Astrocyte (in vitro differentiated cells and primary cell): Measurements from ENCODE around the gene SPTBN5. TPM values are rescaled to one million over a fixed set of nuclear protein-coding genes. Genes with fewer than 3 reads are reported as not detected.

ENCODE experiments used
- DNase-seq: peaks from one replicate; pipeline ENCODE4 v3.0.0-alpha.2; 2010; ENCODE audit warnings: low read depth
- FAIRE-seq: peaks from 2 replicates; lab custom pipeline; 2011; peaks lifted over from hg19 to GRCh38; lab: Jason Lieb, UNC
- H2AFZ ChIP-seq: 2 replicates; pipeline ENCODE4 v1.6.0; 2012; ENCODE audit warnings: low read depth, low read length, inconsistent platforms
- H3K27ac ChIP-seq: 2 replicates; pipeline ENCODE4 v1.5.1; 2011; ENCODE audit warnings: low read depth, low read length, inconsistent platforms
- H3K27me3 ChIP-seq: 2 replicates; pipeline ENCODE4 v1.6.0; 2011; ENCODE audit warnings: low read length, inconsistent platforms; ENCODE audit not compliant: insufficient read depth
- H3K36me3 ChIP-seq: 2 replicates; pipeline ENCODE4 v1.5.1; 2011; ENCODE audit warnings: low read length, inconsistent platforms; ENCODE audit not compliant: insufficient read depth
- H3K4me1 ChIP-seq: 2 replicates; pipeline ENCODE4 v1.5.1; 2011; ENCODE audit warnings: low read length, inconsistent platforms; ENCODE audit not compliant: insufficient read depth
- H3K4me2 ChIP-seq: 2 replicates; pipeline ENCODE4 v1.6.0; 2012; ENCODE audit warnings: low read length, inconsistent platforms
- H3K4me3 ChIP-seq: 2 replicates; pipeline ENCODE4 v1.5.1; 2011; ENCODE audit warnings: low read depth, mild to moderate bottlenecking, low read length, inconsistent platforms; ENCODE audit not compliant: insufficient read depth
- H3K79me2 ChIP-seq: 2 replicates; pipeline ENCODE4 v1.6.0; 2012; ENCODE audit warnings: mild to moderate bottlenecking, low read length, inconsistent platforms; ENCODE audit not compliant: insufficient read depth
- H3K9ac ChIP-seq: 2 replicates; pipeline ENCODE4 v1.6.0; 2012; ENCODE audit warnings: mild to moderate bottlenecking, low read length, inconsistent platforms
- H3K9me3 ChIP-seq: 2 replicates; pipeline ENCODE4 v1.5.1; 2012; ENCODE audit warnings: low read depth, mild to moderate bottlenecking, low read length, inconsistent platforms; ENCODE audit not compliant: insufficient read depth
- H4K20me1 ChIP-seq: 2 replicates; pipeline ENCODE4 v1.6.0; 2012; ENCODE audit warnings: low read length, inconsistent platforms; ENCODE audit not compliant: insufficient read depth
- H3K27ac Mint-ChIP-seq: one replicate; pipeline ENCODE4 v1.8.0; 2021; ENCODE audit warnings: mild to moderate bottlenecking, mixed read lengths; ENCODE audit not compliant: unreplicated experiment
- H3K27me3 Mint-ChIP-seq: one replicate; pipeline ENCODE4 v1.8.0; 2021; ENCODE audit warnings: low read depth, mixed read lengths; ENCODE audit not compliant: unreplicated experiment
- H3K36me3 Mint-ChIP-seq: one replicate; pipeline ENCODE4 v1.8.0; 2021; ENCODE audit warnings: low read depth, mixed read lengths; ENCODE audit not compliant: unreplicated experiment
- H3K4me1 Mint-ChIP-seq: one replicate; pipeline ENCODE4 v1.8.0; 2021; ENCODE audit warnings: low read depth, mixed read lengths; ENCODE audit not compliant: unreplicated experiment
- H3K4me3 Mint-ChIP-seq: one replicate; pipeline ENCODE4 v1.8.0; 2021; ENCODE audit warnings: mild to moderate bottlenecking, moderate library complexity, mixed read lengths; ENCODE audit not compliant: unreplicated experiment
- H3K9me3 Mint-ChIP-seq: one replicate; pipeline ENCODE4 v1.8.0; 2021; ENCODE audit warnings: mild to moderate bottlenecking, mixed read lengths; ENCODE audit not compliant: unreplicated experiment
- CTCF ChIP-seq: IDR thresholded peaks from 2 replicates; pipeline ENCODE4 v1.5.1; 2011; ENCODE audit warnings: low read depth, mild to moderate bottlenecking, inconsistent platforms, low read length, moderate library complexity; ENCODE audit not compliant: insufficient read depth
- EZH2 ChIP-seq: IDR thresholded peaks from 2 replicates; pipeline ENCODE4 v1.6.1; 2012; ENCODE audit warnings: mild to moderate bottlenecking, low read length, inconsistent platforms; ENCODE audit not compliant: insufficient read depth
- total RNA-seq: library from RNA; stranded (reverse); gene quantifications from 2 replicates; pipeline ENCODE4 v1.2.1, GENCODE V29; 2021

SPTBN5 gene
- total RNA-seq, 1 donor from 2014 or later, result 5.3 TPM

GRCh38 chr15:41879321-41879845, 14.5 kb downstream of the SPTBN5 start:
- Mint-ChIP-seq H3K27ac (no peak overlapping the region), H3K27me3 (peaks cover 62% of the 10 kb centered on the region), H3K9me3 (peaks cover 2% of the 10 kb centered on the region), H3K36me3 (peaks cover 27% of the 10 kb centered on the region), H3K4me3 (no peak overlapping the region), H3K4me1 (peaks cover 3% of the 10 kb centered on the region)
- Histone ChIP-seq H3K9me3 (no peaks in the 10 kb centered on the region), H3K27ac (no peak overlapping the region), H4K20me1 (peaks cover 16% of the 10 kb centered on the region), H3K4me3 (no peak overlapping the region), H3K79me2 (no peaks in the 10 kb centered on the region), H3K36me3 (no peaks in the 10 kb centered on the region), H3K27me3 (peaks cover 14% of the 10 kb centered on the region), H3K9ac (no peak overlapping the region), H3K4me1 (peaks cover 5% of the 10 kb centered on the region), H3K4me2 (no peak overlapping the region), H2AFZ (no peak overlapping the region)
- no peak for FAIRE-seq
- DNase-seq, result no peak
- no peak for TF ChIP-seq EZH2
- no peak for TF ChIP-seq CTCF

GRCh38 chr15:41878355-41878699, 15.5 kb downstream of the SPTBN5 start:
- peaks cover 64% of the 10 kb centered on the region for H3K27me3 Mint-ChIP-seq
- no peak for FAIRE-seq

More at GRCh38 chr15:41878355-41878699, 15.5 kb downstream of the SPTBN5 start:
- Histone ChIP-seq H4K20me1 (peaks cover 15% of the 10 kb centered on the region), H3K36me3 (no peaks in the 10 kb centered on the region), H3K4me2 (no peak overlapping the region), H3K9ac (no peak overlapping the region), H2AFZ (no peak overlapping the region), H3K79me2 (no peaks in the 10 kb centered on the region), H3K27me3 (peaks cover 14% of the 10 kb centered on the region), H3K4me3 (no peak overlapping the region), H3K27ac (no peak overlapping the region), H3K4me1 (peaks cover 5% of the 10 kb centered on the region), H3K9me3 (no peaks in the 10 kb centered on the region)
- Mint-ChIP-seq H3K36me3 (peaks cover 26% of the 10 kb centered on the region), H3K27ac (no peak overlapping the region), H3K4me3 (no peak overlapping the region), H3K9me3 (peaks cover 4% of the 10 kb centered on the region), H3K4me1 (peaks cover 3% of the 10 kb centered on the region)
- DNase-seq, result no peak
- TF ChIP-seq EZH2, result no peak
- no peak for TF ChIP-seq CTCF
